Liver (tissue), 9 donors: ENCODE measurements around the gene UXS1. TPM values are rescaled to one million over a fixed set of nuclear protein-coding genes. Genes with fewer than 3 reads are reported as not detected.

ENCODE experiments used
- DNase-seq: peaks from one replicate; pipeline ENCODE4 v3.0.0-alpha.2; 2017; ENCODE audit warnings: low spot score
- H3K27ac ChIP-seq, 2 donors: one replicate each; pipeline ENCODE4 v1.7.0; 2013; ENCODE audit warnings: inconsistent platforms in 2 of 2, low read length in 2 of 2, control low read depth in 1 of 2, low read depth in 1 of 2, mild to moderate bottlenecking in 1 of 2
- H3K27me3 ChIP-seq, 4 donors: one replicate each; pipeline versions ENCODE4 v1.6.1 to v1.7.0; 2013; ENCODE audit warnings: low read length in 3 of 4, inconsistent platforms in 1 of 4, mild to moderate bottlenecking in 1 of 4, moderate library complexity in 1 of 4; ENCODE audit not compliant: control insufficient read depth in 4 of 4, insufficient read depth in 4 of 4
- H3K36me3 ChIP-seq, 4 donors: one replicate each; pipeline versions ENCODE4 v1.6.1 to v1.7.0; 2013; ENCODE audit warnings: low read length in 3 of 4, mild to moderate bottlenecking in 3 of 4, low read depth in 1 of 4, moderate library complexity in 1 of 4; ENCODE audit not compliant: control insufficient read depth in 4 of 4, insufficient read depth in 3 of 4
- H3K4me1 ChIP-seq, 4 donors: one replicate each; pipeline versions ENCODE4 v1.6.1 to v1.7.0; 2013; ENCODE audit warnings: low read length in 3 of 4, mild to moderate bottlenecking in 3 of 4, moderate library complexity in 1 of 4; ENCODE audit not compliant: control insufficient read depth in 4 of 4, insufficient read depth in 4 of 4
- H3K4me3 ChIP-seq, 3 donors: one replicate each; pipeline versions ENCODE4 v1.6.1 to v1.7.0; 2013; ENCODE audit warnings: low read length in 3 of 3, control low read depth in 1 of 3, low read depth in 1 of 3, mild to moderate bottlenecking in 1 of 3
- H3K9ac ChIP-seq, 2 donors: one replicate each; pipeline ENCODE4 v1.7.0; 2013; ENCODE audit warnings: low read length in 2 of 2, mild to moderate bottlenecking in 2 of 2, moderate library complexity in 2 of 2, control low read depth in 1 of 2, low read depth in 1 of 2
- H3K9me3 ChIP-seq, 4 donors: one replicate each; pipeline versions ENCODE4 v1.6.1 to v1.7.0; 2013; ENCODE audit warnings: low read length in 3 of 4; ENCODE audit not compliant: control insufficient read depth in 4 of 4
- CTCF ChIP-seq: fragments of 150-350 bp; IDR thresholded peaks from 2 replicates; pipeline ENCODE4 v1.5.1; 2017; ENCODE audit warnings: improper control_type of control experiment, low read depth, low read length; ENCODE audit not compliant: missing input control
- EGR1 ChIP-seq, 2 donors: IDR thresholded peaks; 2 replicates each; pipeline ENCODE4 v1.6.1; 2016 to 2018; ENCODE audit warnings: antibody characterized with exemption in 2 of 2, low read depth in 2 of 2
- FOXA1 ChIP-seq: IDR thresholded peaks from 2 replicates; pipeline ENCODE4 v1.6.1; 2016; ENCODE audit warnings: antibody characterized with exemption
- FOXA2 ChIP-seq: IDR thresholded peaks from 2 replicates; pipeline ENCODE4 v1.6.1; 2016; ENCODE audit warnings: antibody characterized with exemption
- GABPA ChIP-seq, 2 donors: IDR thresholded peaks in 1 of 2; conservative IDR thresholded peaks in 1 of 2; 2 replicates each; pipeline ENCODE4 v1.6.1; 2016; ENCODE audit warnings: antibody characterized with exemption in 2 of 2, mild to moderate bottlenecking in 1 of 2, moderate library complexity in 1 of 2
- HNF4A ChIP-seq, 2 donors: conservative IDR thresholded peaks; 2 replicates each; pipeline ENCODE4 v1.6.1; 2016; ENCODE audit warnings: antibody characterized with exemption in 2 of 2, mild to moderate bottlenecking in 2 of 2
- HNF4G ChIP-seq: IDR thresholded peaks from 2 replicates; pipeline ENCODE4 v1.6.1; 2016; ENCODE audit warnings: antibody characterized with exemption
- JUND ChIP-seq, 2 donors: IDR thresholded peaks; 2 replicates each; pipeline ENCODE4 v1.6.1; 2016; ENCODE audit warnings: antibody characterized with exemption in 2 of 2
- MAX ChIP-seq: IDR thresholded peaks from 2 replicates; pipeline ENCODE4 v1.6.1; 2016; ENCODE audit warnings: antibody characterized with exemption
- NR2F2 ChIP-seq: IDR thresholded peaks from 2 replicates; pipeline ENCODE4 v1.6.1; 2016; ENCODE audit warnings: antibody characterized with exemption
- RAD21 ChIP-seq, 2 donors: IDR thresholded peaks; 2 replicates each; pipeline ENCODE4 v1.6.1; 2016; ENCODE audit warnings: antibody characterized with exemption in 2 of 2, mild to moderate bottlenecking in 2 of 2
- RXRA ChIP-seq, 2 donors: IDR thresholded peaks; 2 replicates each; pipeline ENCODE4 v1.6.1; 2017 to 2018; ENCODE audit warnings: antibody characterized with exemption in 2 of 2, mild to moderate bottlenecking in 1 of 2
- SP1 ChIP-seq: IDR thresholded peaks from 2 replicates; pipeline ENCODE4 v1.6.1; 2018; ENCODE audit warnings: antibody characterized with exemption, mild to moderate bottlenecking
- TAF1 ChIP-seq: conservative IDR thresholded peaks from 2 replicates; pipeline ENCODE4 v1.6.1; 2016; ENCODE audit warnings: antibody characterized with exemption, mild to moderate bottlenecking
- YY1 ChIP-seq: IDR thresholded peaks from 2 replicates; pipeline ENCODE4 v1.6.1; 2016; ENCODE audit warnings: antibody characterized with exemption, mild to moderate bottlenecking
- ZBTB33 ChIP-seq: IDR thresholded peaks from 2 replicates; pipeline ENCODE4 v1.6.1; 2016; ENCODE audit warnings: antibody characterized with exemption
- WGBS: extraction: QIAGEN DNeasy Blood & Tissue Kit; methylation state at CpG from one replicate; pipeline ENCODE4 v1.1.7; 2013; 5-methylcytosine and 5-hydroxymethylcytosine counted together
- polyA plus RNA-seq, 2 donors: library from polyadenylated mRNA; stranded (reverse) in 1 of 2; unstranded in 1 of 2; fragments of 200-250 nt in 1 of 2; fragments of >200 nt in 1 of 2; fragmentation: Nextera tagmentation in 1 of 2; extraction: Ambion mirVana in 1 of 2; gene quantifications; one replicate each; pipeline versions ENCODE4 v1.2.1 to v1.2.3, GENCODE V29; 2013 to 2015
- total RNA-seq, 2 donors: library from RNA; depleted of rRNA; stranded (reverse); fragments of >200 nt; gene quantifications; one replicate each; pipeline ENCODE4 v1.2.3, GENCODE V29; 2014
- TF ChIP-seq, protein P1 (sequence below): IDR thresholded peaks from 2 replicates; pipeline ENCODE4 v1.6.1; 2016; ENCODE audit warnings: antibody characterized with exemption, mild to moderate bottlenecking
- TF ChIP-seq, protein P2 (sequence below): IDR thresholded peaks from 2 replicates; pipeline ENCODE4 v1.6.1; 2016; ENCODE audit warnings: antibody characterized with exemption
- donor health status: healthy.
- donor health status: healthy.
- donor health status: healthy.
- donor health status: healthy.
- donor health status: healthy.

UXS1 gene
- total and polyA plus RNA-seq, 4 donors, result 8.8 to 19.9 (median 10.0) TPM

DNA sequence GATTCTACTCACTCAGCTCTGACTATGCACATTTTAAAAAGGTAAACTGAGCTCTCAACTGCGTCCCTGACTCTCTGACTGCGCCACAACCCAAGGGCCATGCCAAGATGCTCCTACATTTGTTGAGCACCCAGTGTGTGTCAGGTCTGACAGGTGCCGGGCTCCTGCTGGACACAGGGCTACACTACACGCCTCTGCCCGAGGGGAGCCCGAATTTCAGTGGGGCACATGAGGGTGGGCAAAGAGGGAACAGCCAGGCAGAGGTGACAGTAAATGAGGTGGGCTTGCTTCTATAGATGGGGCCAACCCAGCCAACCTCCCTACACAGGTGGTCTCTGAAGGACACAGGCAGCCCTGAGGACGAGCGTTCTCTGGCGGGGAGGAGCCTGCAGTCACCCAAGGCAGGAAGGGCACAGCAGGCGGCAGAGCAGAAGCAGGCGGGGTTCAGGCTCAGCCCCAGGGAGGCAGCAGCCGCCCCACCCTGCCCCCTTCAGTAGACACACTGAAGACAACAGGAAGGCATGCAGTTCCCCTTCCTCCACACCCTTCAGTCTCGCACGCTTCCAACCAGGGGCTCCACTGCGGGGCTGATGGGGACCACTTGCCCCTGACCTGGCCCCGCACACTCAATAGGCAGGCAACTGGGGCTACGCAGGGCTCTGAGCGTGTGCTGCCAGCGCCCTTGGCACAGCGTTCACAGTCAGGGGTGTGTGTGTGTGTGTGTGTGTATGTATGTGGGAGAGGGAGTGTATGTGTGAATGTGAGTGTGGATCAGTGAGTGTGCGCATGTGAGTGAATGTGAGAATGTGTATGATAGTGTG, 98.4 kb downstream of the UXS1 start (continued):
- no peak for TF ChIP-seq CTCF
- no peak for TF ChIP-seq EGR1 (IDR thresholded peaks at IDR 0.05; ENCODE audit: low read depth in 2 of 2)
- TF ChIP-seq YY1, result no peak
- no peak for TF ChIP-seq RXRA (IDR thresholded peaks at IDR 0.05)
- TF ChIP-seq RAD21 (IDR thresholded peaks at IDR 0.05), result no peak
- TF ChIP-seq HNF4G, result no peak
- no peak for TF ChIP-seq NR2F2

GRCh38 chr2:106094131-106094841, 99.8 kb downstream of the UXS1 start:
- Histone ChIP-seq H3K4me3 (no peak overlapping the region), H3K27ac (peak overlapping the region in 1 of 2 donors; percentile 10), H3K4me1 (no peaks in the 10 kb centered on the region), H3K9me3 (no peaks in the 10 kb centered on the region), H3K36me3 (peaks cover 0 to 5% (median 2%) of the 10 kb centered on the region in 4 donors), H3K27me3 (no peaks in the 10 kb centered on the region), H3K9ac (no peak overlapping the region)
- TF ChIP-seq SP1, result no peak
- no peak for TF ChIP-seq JUND (IDR thresholded peaks at IDR 0.05)
- TF ChIP-seq MAX, result no peak
- no peak for TF ChIP-seq ZBTB33
- no peak for TF ChIP-seq HNF4A (conservative IDR thresholded peaks at IDR 0.05)
- TF ChIP-seq, protein P1, sequence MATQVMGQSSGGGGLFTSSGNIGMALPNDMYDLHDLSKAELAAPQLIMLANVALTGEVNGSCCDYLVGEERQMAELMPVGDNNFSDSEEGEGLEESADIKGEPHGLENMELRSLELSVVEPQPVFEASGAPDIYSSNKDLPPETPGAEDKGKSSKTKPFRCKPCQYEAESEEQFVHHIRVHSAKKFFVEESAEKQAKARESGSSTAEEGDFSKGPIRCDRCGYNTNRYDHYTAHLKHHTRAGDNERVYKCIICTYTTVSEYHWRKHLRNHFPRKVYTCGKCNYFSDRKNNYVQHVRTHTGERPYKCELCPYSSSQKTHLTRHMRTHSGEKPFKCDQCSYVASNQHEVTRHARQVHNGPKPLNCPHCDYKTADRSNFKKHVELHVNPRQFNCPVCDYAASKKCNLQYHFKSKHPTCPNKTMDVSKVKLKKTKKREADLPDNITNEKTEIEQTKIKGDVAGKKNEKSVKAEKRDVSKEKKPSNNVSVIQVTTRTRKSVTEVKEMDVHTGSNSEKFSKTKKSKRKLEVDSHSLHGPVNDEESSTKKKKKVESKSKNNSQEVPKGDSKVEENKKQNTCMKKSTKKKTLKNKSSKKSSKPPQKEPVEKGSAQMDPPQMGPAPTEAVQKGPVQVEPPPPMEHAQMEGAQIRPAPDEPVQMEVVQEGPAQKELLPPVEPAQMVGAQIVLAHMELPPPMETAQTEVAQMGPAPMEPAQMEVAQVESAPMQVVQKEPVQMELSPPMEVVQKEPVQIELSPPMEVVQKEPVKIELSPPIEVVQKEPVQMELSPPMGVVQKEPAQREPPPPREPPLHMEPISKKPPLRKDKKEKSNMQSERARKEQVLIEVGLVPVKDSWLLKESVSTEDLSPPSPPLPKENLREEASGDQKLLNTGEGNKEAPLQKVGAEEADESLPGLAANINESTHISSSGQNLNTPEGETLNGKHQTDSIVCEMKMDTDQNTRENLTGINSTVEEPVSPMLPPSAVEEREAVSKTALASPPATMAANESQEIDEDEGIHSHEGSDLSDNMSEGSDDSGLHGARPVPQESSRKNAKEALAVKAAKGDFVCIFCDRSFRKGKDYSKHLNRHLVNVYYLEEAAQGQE, result no peak
- no peak for TF ChIP-seq HNF4G
- TF ChIP-seq TAF1, result no peak
- TF ChIP-seq FOXA2, result no peak
- TF ChIP-seq, protein P2, sequence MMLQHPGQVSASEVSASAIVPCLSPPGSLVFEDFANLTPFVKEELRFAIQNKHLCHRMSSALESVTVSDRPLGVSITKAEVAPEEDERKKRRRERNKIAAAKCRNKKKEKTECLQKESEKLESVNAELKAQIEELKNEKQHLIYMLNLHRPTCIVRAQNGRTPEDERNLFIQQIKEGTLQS, result no peak
- TF ChIP-seq GABPA (IDR thresholded peaks at IDR 0.05 in 1 of 2, conservative IDR thresholded peaks at IDR 0.05 in 1 of 2), result no peak
- no peak for TF ChIP-seq FOXA1
- TF ChIP-seq RAD21 (IDR thresholded peaks at IDR 0.05), result no peak
- WGBS, result 86% methylated on average over 13 of the region's 13 CpGs
- DNase-seq, result no peak
